Measurements from ENCODE around the gene CEP41. TPM values are rescaled to one million over a fixed set of nuclear protein-coding genes. Genes with fewer than 3 reads are reported as not detected.
"Not testable (repeated sequence)": the region's sequence is repeated elsewhere in the genome, so short reads cannot be mapped to it uniquely, and the experiment has no call there.

The CEP41 gene
- total RNA-seq, 4 donors from 2014 or later: 1.9 to 14.0 (median 5.6) TPM

GRCh38 chr7:130458257-130458656, 17.4 kb upstream of the CEP41 start:
- TF ChIP-seq CTCF (IDR thresholded peaks at IDR 0.05): no peak
- no peak for TF ChIP-seq POLR2A (IDR thresholded peaks at IDR 0.05)
- DNase-seq: no peak
- H3K27me3 ChIP-seq: no peaks in the 10 kb centered on the region
- no peaks in the 10 kb centered on the region for H3K9me3 ChIP-seq
- H3K4me3 ChIP-seq: no peak overlapping the region
- H3K27ac ChIP-seq: no peak overlapping the region
- no peaks in the 10 kb centered on the region for H3K36me3 ChIP-seq
- H3K4me1 ChIP-seq: no peaks in the 10 kb centered on the region

GRCh38 chr7:130454959-130455358, 14.1 kb upstream of the CEP41 start:
- no peaks in the 10 kb centered on the region for H3K36me3 ChIP-seq
- DNase-seq: no peak
- H3K27me3 ChIP-seq: no peaks in the 10 kb centered on the region
- H3K27ac ChIP-seq: no peak overlapping the region
- H3K4me1 ChIP-seq: no peaks in the 10 kb centered on the region
- no peak overlapping the region for H3K4me3 ChIP-seq
- H3K9me3 ChIP-seq: no peaks in the 10 kb centered on the region
- TF ChIP-seq CTCF (IDR thresholded peaks at IDR 0.05): no peak
- no peak for TF ChIP-seq POLR2A (IDR thresholded peaks at IDR 0.05)

GRCh38 chr7:130452951-130453350, 12.1 kb upstream of the CEP41 start:
- no peak for DNase-seq
- Histone ChIP-seq H3K9me3 (no peaks in the 10 kb centered on the region), H3K4me1 (no peaks in the 10 kb centered on the region), H3K36me3 (no peaks in the 10 kb centered on the region), H3K27ac (no peak overlapping the region), H3K4me3 (no peak overlapping the region), H3K27me3 (no peaks in the 10 kb centered on the region)
- no peak for TF ChIP-seq POLR2A (IDR thresholded peaks at IDR 0.05)
- no peak for TF ChIP-seq CTCF (IDR thresholded peaks at IDR 0.05)

- H3K27me3 ChIP-seq, DNase-seq: not testable (repeated sequence)
These were observed 10.5 kb upstream of the CEP41 start for GRCh38 chr7:130451344-130451743.

GRCh38 chr7:130446259-130446658, 5.4 kb upstream of the CEP41 start:
- no peak for DNase-seq
- H3K9me3 ChIP-seq: no peaks in the 10 kb centered on the region
- no peak overlapping the region for H3K27ac ChIP-seq
- no peaks in the 10 kb centered on the region for H3K27me3 ChIP-seq
- TF ChIP-seq CTCF (IDR thresholded peaks at IDR 0.05): no peak
- TF ChIP-seq POLR2A (IDR thresholded peaks at IDR 0.05): no peak
- H3K36me3 ChIP-seq: no peaks in the 10 kb centered on the region
- no peak overlapping the region for H3K4me3 ChIP-seq
- peaks cover 0 to 7% (median 0%) of the 10 kb centered on the region in 4 donors for H3K4me1 ChIP-seq

More at GRCh38 chr7:130451344-130451743, 10.5 kb upstream of the CEP41 start:
- not testable (repeated sequence) for H3K9me3 ChIP-seq, H3K4me1 ChIP-seq, H3K27ac ChIP-seq, H3K4me3 ChIP-seq, H3K36me3 ChIP-seq

GRCh38 chr7:130444751-130445407, 4.1 kb upstream of the CEP41 start:
- Histone ChIP-seq H3K4me3 (no peak overlapping the region), H3K36me3 (no peaks in the 10 kb centered on the region), H3K9me3 (no peaks in the 10 kb centered on the region), H3K27ac (no peak overlapping the region), H3K4me1 (peaks cover 0 to 7% (median 0%) of the 10 kb centered on the region in 4 donors), H3K27me3 (no peaks in the 10 kb centered on the region)
- DNase-seq: no peak
- TF ChIP-seq CTCF (IDR thresholded peaks at IDR 0.05) (no peak), POLR2A (IDR thresholded peaks at IDR 0.05) (no peak)

All from Peyer's patch (tissue), 4 donors.